Effector memory CD8-positive, alpha-beta T cell (primary cell): ENCODE measurements around the gene MICB.
A peak's percentile ranks its signal among the peaks of the same experiment; 100 is the strongest.
"Not testable (repeated sequence)": the region's sequence is repeated elsewhere in the genome, so short reads cannot be mapped to it uniquely, and the experiment has no call there.

ENCODE experiments used
- ATAC-seq: fragments of 150-1000 bp; cut with Tn5 transposase; replicated peaks from 2 replicates; pipeline ENCODE4 v1.10.0; 2021; ENCODE audit warnings: mild to moderate bottlenecking, moderate library complexity
- DNase-seq, 3 experiments: peaks; one replicate each; pipeline ENCODE4 v3.0.0; 2021
- H3K27ac Mint-ChIP-seq, 2 donors: one replicate each; pipeline ENCODE4 v1.8.0; 2022; ENCODE audit warnings: mild to moderate bottlenecking in 2 of 2, mixed read lengths in 2 of 2, moderate library complexity in 2 of 2
- H3K27me3 Mint-ChIP-seq, 2 donors: one replicate each; pipeline ENCODE4 v1.8.0; 2022; ENCODE audit warnings: mixed read lengths in 2 of 2
- H3K36me3 Mint-ChIP-seq: one replicate; pipeline ENCODE4 v1.8.0; 2022; ENCODE audit warnings: mild to moderate bottlenecking, moderate library complexity, mixed read lengths; ENCODE audit not compliant: insufficient read depth
- H3K4me1 Mint-ChIP-seq, 2 donors: one replicate each; pipeline ENCODE4 v1.8.0; 2022; ENCODE audit warnings: low read depth in 2 of 2, mixed read lengths in 2 of 2
- H3K4me3 Mint-ChIP-seq, 2 donors: one replicate each; pipeline ENCODE4 v1.8.0; 2022; ENCODE audit warnings: mild to moderate bottlenecking in 2 of 2, mixed read lengths in 2 of 2, moderate library complexity in 2 of 2
- H3K9me3 Mint-ChIP-seq, 2 donors: one replicate each; pipeline ENCODE4 v1.8.0; 2022; ENCODE audit warnings: mixed read lengths in 2 of 2

MICB gene

GRCh38 chr6:31479151-31479932, 18.6 kb upstream of the MICB start:
- ATAC-seq, result no peak
- no peaks in the 10 kb centered on the region for H3K9me3 Mint-ChIP-seq
- peaks cover 4% of the 10 kb centered on the region for H3K36me3 Mint-ChIP-seq
- no peaks in the 10 kb centered on the region for H3K27me3 Mint-ChIP-seq
- H3K4me3 Mint-ChIP-seq, result no peak overlapping the region
- peak overlapping the region in 1 of 2 donors; percentile 87 for H3K27ac Mint-ChIP-seq
- DNase-seq, result no peak
- peaks cover 18 to 19% of the 10 kb centered on the region in 2 donors for H3K4me1 Mint-ChIP-seq

- Mint-ChIP-seq H3K4me3 (no peak overlapping the region), H3K36me3 (peaks cover 4% of the 10 kb centered on the region), H3K4me1 (peaks cover 15 to 18% of the 10 kb centered on the region in 2 donors), H3K27ac (no peak overlapping the region), H3K27me3 (no peaks in the 10 kb centered on the region), H3K9me3 (no peaks in the 10 kb centered on the region)
- DNase-seq (no peak), ATAC-seq (no peak)
Observed at GRCh38 chr6:31479933-31480535, 17.9 kb upstream of the MICB start.

- no peak overlapping the region for H3K4me3 Mint-ChIP-seq
- peaks cover 4% of the 10 kb centered on the region for H3K36me3 Mint-ChIP-seq
Observed at GRCh38 chr6:31480574-31480973, 17.4 kb upstream of the MICB start.

GRCh38 chr6:31483392-31483791, 14.6 kb upstream of the MICB start:
- Mint-ChIP-seq H3K27ac (peak overlapping the region in 1 of 2 donors; percentile 53), H3K9me3 (no peaks in the 10 kb centered on the region), H3K36me3 (no peaks in the 10 kb centered on the region), H3K4me3 (no peak overlapping the region), H3K4me1 (peaks cover 5 to 12% of the 10 kb centered on the region in 2 donors), H3K27me3 (no peaks in the 10 kb centered on the region)
- DNase-seq, result no peak
- no peak for ATAC-seq

More at GRCh38 chr6:31480574-31480973, 17.4 kb upstream of the MICB start:
- ATAC-seq, result no peak
- no peak overlapping the region for H3K27ac Mint-ChIP-seq
- no peaks in the 10 kb centered on the region for H3K27me3 Mint-ChIP-seq
- H3K9me3 Mint-ChIP-seq, result no peaks in the 10 kb centered on the region
- DNase-seq, result no peak
- peaks cover 9 to 15% of the 10 kb centered on the region in 2 donors for H3K4me1 Mint-ChIP-seq

GRCh38 chr6:31485055-31485454, 12.9 kb upstream of the MICB start:
- H3K27ac Mint-ChIP-seq, result no peak overlapping the region
- peaks cover 4% of the 10 kb centered on the region for H3K36me3 Mint-ChIP-seq
- no peaks in the 10 kb centered on the region for H3K27me3 Mint-ChIP-seq
- ATAC-seq (no peak), DNase-seq (no peak)
- peaks cover 2 to 9% of the 10 kb centered on the region in 2 donors for H3K4me1 Mint-ChIP-seq
- H3K4me3 Mint-ChIP-seq, result no peak overlapping the region
- H3K9me3 Mint-ChIP-seq, result no peaks in the 10 kb centered on the region

- H3K4me3 Mint-ChIP-seq, H3K27ac Mint-ChIP-seq, ATAC-seq, DNase-seq, H3K9me3 Mint-ChIP-seq, H3K27me3 Mint-ChIP-seq, H3K36me3 Mint-ChIP-seq: not testable (repeated sequence)
- peaks cover 6 to 13% of the 10 kb centered on the region in 2 donors for H3K4me1 Mint-ChIP-seq
Observed at GRCh38 chr6:31486065-31486837, 11.7 kb upstream of the MICB start.

- H3K4me3 Mint-ChIP-seq, H3K27me3 Mint-ChIP-seq, H3K36me3 Mint-ChIP-seq, H3K9me3 Mint-ChIP-seq, DNase-seq, ATAC-seq, H3K27ac Mint-ChIP-seq: not testable (repeated sequence)
- H3K4me1 Mint-ChIP-seq, result peaks cover 10 to 21% of the 10 kb centered on the region in 2 donors
Observed at GRCh38 chr6:31487674-31488073, 10.3 kb upstream of the MICB start.

- Mint-ChIP-seq H3K4me3 (no peak overlapping the region), H3K27me3 (no peaks in the 10 kb centered on the region), H3K9me3 (no peaks in the 10 kb centered on the region), H3K27ac (no peak overlapping the region), H3K4me1 (peaks cover 12 to 28% of the 10 kb centered on the region in 2 donors), H3K36me3 (peaks cover 7% of the 10 kb centered on the region)
- no peak for ATAC-seq
- DNase-seq, result no peak
Observed at GRCh38 chr6:31489086-31489485, 8.9 kb upstream of the MICB start.

GRCh38 chr6:31490115-31490873, 7.7 kb upstream of the MICB start:
- no peak overlapping the region for H3K4me3 Mint-ChIP-seq
- H3K27me3 Mint-ChIP-seq, result no peaks in the 10 kb centered on the region
- H3K9me3 Mint-ChIP-seq, result no peaks in the 10 kb centered on the region
- ATAC-seq (no peak), DNase-seq (no peak)
- peaks cover 17 to 26% of the 10 kb centered on the region in 2 donors for H3K4me1 Mint-ChIP-seq
- H3K36me3 Mint-ChIP-seq, result peaks cover 16% of the 10 kb centered on the region
- H3K27ac Mint-ChIP-seq, result peak overlapping the region in 1 of 2 donors; percentile 51

- H3K27ac Mint-ChIP-seq, result peak overlapping the region; percentile 83 to 97
- peaks cover 35% of the 10 kb centered on the region for H3K36me3 Mint-ChIP-seq
- peak overlapping the region; percentile 87 to 89 for H3K4me3 Mint-ChIP-seq
- DNase-seq, H3K9me3 Mint-ChIP-seq, ATAC-seq, H3K27me3 Mint-ChIP-seq: not testable (repeated sequence)
- H3K4me1 Mint-ChIP-seq, result peaks cover 33 to 47% of the 10 kb centered on the region in 2 donors
Observed at GRCh38 chr6:31493550-31493874, 4.4 kb upstream of the MICB start.

- Mint-ChIP-seq H3K27me3 (no peaks in the 10 kb centered on the region), H3K36me3 (peaks cover 35% of the 10 kb centered on the region), H3K4me3 (peak overlapping the region; percentile 87 to 89), H3K27ac (peak overlapping the region; percentile 83 to 97), H3K9me3 (no peaks in the 10 kb centered on the region), H3K4me1 (peaks cover 38 to 52% of the 10 kb centered on the region in 2 donors)
- ATAC-seq, result peak; percentile 49
- peak; percentile 71 to 79 (median 74) for DNase-seq
Observed at GRCh38 chr6:31493875-31494694, 3.9 kb upstream of the MICB start.

GRCh38 chr6:31495580-31495979, 2.4 kb upstream of the MICB start:
- Mint-ChIP-seq H3K9me3 (no peaks in the 10 kb centered on the region), H3K27ac (peak overlapping the region; percentile 83 to 97), H3K4me3 (peak overlapping the region; percentile 87 to 89), H3K4me1 (peaks cover 45 to 56% of the 10 kb centered on the region in 2 donors), H3K27me3 (no peaks in the 10 kb centered on the region), H3K36me3 (peaks cover 31% of the 10 kb centered on the region)
- ATAC-seq (no peak), DNase-seq (no peak)
